SK-MEL-5 (cell line): Measurements from ENCODE around the gene CNGB1. TPM values are rescaled to one million over a fixed set of nuclear protein-coding genes. Genes with fewer than 3 reads are reported as not detected.
"Not testable (repeated sequence)": the region's sequence is repeated elsewhere in the genome, so short reads cannot be mapped to it uniquely, and the experiment has no call there.

Experiments
- DNase-seq: peaks from one replicate; pipeline ENCODE4 v3.0.0-alpha.2; 2016; ENCODE audit warnings: low read depth, low spot score
- in situ Hi-C: cut with HindIII; loops from 2 replicates; pipeline ENCODE4 v1.10.0; 2016; ENCODE audit warnings: low sequenced_read_pairs, high pct_unique_total_duplicates, low pct_unique_long_range_greater_than_20kb
- total RNA-seq: library from RNA; depleted of rRNA; stranded (reverse); fragments of >200 nt; shearing (Covaris generic); gene quantifications from 2 replicates; pipeline ENCODE4 v1.2.3, GENCODE V29; 2014

CNGB1 gene
- total RNA-seq, 1 experiment from 2014 or later, result not detected

DNA sequence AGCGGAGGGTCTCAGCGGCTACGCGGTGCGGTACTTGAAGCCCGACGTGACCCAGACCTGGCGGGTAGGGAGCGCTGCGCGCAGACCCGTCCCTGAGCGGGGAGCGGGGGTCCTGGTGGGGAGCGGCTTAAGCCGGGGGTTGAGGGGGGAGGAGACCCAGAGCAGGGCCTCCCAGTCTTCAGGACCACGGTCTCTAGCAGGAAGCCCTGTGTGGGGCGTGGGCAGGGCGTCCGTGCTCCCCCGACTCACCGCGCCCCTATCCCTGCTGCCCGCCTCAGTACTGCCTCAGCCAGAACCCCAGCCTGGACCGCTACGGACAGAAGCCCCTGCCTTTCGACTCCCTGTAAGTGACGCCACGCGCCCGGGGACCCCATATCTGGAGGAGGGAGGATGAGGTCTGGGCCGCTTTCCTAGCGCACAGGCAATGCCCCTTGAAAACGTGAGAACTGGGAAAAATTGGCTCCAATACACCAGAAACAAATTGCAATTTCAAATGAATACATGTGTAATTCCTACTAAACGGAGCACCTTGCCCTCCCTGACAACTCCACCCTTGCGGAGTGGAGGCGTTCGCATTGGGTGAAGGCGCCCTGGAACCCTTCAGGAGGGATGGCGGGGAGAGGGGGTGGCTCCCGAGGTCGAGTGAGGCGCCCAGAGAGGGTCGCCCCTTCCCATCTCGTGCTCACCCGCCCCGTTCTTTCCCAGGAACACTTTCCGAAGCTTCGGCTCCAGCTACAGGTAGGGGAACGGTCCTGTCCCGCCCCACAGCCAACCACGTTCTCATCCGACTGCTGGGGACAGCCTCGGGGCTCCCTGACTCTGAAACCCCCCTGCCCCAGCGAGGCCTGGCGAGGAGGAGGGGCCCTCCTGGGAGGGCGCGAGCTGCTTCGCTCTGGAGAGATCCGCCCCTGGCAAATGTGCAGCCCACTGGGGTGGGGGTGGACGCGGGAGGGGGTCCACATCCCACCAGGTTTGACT lies 14.6 kb upstream of the CNGB1 start:
- in situ Hi-C loops, result no loop called here
- DNase-seq, result no peak

DNA sequence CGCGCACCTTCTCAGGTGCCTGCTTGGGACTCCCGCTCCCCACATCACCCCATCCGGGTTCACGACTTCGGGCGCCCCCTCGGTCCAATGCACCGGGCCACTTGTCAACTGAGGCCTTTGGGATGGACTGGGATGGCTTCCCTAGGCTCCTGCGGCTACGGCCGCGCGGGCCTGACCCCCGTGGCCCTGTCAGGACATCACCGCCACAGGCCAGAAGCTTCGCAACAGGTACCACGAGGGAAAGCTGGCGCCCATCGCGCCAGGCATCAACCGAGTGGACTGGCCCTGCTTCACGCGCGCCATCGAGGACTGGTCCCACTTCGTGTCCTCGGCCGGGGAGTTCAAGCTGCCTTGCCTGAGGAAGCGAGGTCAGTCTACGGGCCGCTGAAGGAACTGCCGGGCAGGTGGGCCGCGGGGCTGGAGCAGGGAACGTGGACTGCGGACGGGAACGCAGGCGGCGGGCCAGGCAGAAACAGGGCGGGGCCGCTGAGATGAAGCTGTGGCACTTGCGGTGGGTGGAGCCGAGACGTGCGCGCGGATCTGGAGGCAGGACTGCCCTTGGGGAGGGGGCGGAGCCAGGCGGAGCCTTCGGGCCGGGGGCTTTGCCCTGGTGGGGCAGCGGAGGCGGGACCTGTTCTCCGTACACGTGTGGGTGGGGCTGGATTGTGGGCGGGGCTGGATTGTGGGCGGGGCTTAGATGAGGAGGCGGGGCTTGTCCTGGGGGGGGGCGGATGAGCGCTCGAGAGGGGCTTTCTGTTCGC lies 13.7 kb upstream of the CNGB1 start:
- no peak for DNase-seq
- in situ Hi-C loops, result no loop called here

DNA sequence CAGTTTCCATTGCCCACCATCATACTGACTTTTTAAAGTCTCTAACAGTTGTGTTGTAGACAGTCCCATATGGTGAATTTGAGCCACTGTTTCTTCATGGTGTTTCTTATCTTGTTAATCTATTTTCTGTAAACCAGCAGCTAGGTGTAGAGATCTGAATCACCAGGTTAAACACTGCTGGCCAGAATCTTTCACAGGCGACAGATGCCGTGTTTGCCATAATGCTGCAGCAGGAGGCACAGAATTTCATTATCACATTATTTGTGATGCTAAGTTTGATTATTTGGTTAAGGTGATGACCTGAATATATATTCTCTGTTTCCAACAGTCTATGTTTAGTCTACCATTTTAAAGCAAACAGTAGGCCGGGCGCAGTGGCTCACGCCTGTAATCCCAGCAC lies 11.5 kb upstream of the CNGB1 start:
- DNase-seq, result no peak
- in situ Hi-C loops, result no loop called here

DNA sequence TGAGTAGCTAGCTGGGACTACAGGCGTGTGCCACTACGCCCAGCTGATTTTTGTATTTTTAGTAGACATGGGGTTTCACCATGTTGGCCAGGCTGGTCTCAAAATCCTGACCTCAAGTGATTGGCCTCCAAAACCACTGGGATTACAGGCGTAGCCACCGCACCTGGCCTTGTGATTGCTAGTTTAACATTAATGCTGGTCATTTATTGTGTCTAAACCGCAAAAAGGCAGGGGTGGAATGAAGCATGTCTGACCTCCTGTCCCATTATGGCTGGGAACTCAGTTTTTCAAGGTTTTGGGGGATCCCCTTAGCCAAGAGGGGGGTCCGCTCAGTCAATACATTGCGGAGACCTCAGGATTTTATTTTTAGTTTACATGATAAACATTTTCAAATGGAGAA lies 10.7 kb upstream of the CNGB1 start:
- in situ Hi-C loops, result no loop called here
- no peak for DNase-seq

DNA sequence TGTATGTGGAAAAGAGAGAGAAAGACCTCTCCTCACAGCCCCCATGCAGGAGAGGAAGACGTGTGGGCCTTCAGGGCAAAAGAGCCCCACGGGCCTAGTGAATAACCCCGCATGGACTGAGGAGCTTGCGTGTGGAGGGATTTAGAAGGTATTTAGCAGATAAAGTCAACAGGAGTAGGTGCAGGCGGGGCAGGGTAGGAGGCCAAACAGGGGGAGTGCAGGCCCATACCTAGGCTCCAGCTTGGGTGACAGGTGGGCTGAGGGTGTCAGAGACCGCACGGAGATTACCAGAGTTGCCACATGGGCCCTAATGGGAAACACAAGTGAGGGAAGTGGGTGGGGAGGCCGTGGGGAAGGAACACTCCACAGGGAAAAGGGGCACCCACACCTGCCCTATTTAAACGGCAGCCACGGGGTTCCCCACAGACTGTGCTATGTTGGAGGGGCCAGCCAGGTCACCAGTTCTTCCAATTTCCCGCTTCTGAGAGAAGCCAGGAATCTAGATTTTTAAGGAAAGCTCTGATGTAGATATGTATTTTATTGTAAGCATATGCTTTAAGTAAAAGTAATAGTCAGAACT lies 8.2 kb upstream of the CNGB1 start:
- no peak for DNase-seq
- in situ Hi-C loops, result no loop called here

DNA sequence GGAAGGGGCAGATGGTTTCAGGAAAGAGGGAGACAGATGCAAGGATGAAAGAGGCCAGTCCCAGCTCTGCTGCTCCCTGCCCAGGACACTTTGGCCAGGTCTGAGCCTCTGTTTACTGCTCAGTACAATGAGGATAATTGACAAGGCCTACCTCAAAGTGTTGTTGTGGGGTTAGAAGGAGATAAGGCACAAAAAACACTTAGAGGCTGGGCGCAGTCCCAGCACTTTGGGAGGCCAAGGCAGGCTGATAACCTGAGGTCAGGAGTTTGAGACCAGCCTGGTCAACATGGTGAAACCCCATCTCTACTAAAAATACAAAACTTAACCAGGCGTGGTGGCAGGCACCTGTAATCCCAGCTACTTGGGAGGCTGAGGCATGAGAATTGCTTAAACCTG lies 7.1 kb upstream of the CNGB1 start:
- in situ Hi-C loops, DNase-seq: not testable (repeated sequence)

DNA sequence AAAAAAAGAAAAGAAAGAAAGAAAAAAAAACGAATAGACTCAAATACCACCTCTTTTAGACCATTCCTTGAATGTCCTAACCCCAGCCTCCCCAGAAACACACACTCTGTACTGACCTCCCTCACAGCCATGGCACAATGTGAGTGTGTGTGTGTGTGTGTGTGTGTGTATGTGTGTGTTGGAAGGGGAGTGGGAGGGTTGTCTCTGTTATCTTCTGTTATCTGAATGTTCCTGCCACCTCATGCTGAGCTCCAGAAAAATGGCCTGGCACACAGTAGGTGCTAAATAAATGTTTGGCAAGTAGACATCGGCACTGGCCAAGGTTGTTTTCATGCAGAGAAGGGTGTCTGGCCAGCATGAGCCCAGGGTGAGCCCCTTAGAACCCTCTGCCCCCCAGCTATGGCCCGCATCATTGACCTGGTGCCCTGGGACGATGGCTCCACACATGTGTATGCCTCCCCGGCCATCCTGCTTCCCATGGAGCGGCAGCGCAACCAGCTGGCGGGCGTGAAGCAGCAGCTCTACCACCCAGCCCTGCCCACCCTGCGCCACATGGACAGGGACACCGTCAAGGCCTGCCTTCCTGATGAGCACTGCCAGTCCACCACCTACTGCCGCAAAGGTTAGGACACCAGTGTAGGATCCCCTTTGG lies 6.6 kb upstream of the CNGB1 start:
- in situ Hi-C loops, result no loop called here
- DNase-seq, result peak; percentile 26

DNA sequence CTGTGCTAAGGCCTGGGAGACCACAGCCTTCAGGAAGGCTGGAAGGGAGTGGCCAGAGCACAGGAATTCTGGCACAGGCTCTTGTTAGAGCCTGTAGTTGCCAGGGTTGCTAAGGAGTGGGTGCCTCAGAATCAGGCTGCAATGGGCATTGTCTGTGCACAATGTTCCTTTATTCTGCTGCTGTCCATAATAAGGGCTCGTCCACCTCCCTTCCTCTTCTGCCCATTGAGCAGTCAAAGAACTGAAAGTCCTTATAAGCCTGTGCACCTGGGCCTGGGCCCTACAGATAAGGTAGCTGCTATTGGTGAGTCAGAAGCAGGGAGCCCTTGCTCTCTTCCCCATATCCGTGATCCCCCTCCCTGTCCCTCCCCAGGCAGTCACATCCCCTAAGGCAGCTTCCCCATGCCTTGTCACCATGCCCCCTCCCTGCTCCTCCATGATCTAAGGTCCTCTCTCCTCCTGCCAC lies 5.4 kb upstream of the CNGB1 start:
- DNase-seq, result peak; percentile 51
- in situ Hi-C loops, result no loop called here

DNA sequence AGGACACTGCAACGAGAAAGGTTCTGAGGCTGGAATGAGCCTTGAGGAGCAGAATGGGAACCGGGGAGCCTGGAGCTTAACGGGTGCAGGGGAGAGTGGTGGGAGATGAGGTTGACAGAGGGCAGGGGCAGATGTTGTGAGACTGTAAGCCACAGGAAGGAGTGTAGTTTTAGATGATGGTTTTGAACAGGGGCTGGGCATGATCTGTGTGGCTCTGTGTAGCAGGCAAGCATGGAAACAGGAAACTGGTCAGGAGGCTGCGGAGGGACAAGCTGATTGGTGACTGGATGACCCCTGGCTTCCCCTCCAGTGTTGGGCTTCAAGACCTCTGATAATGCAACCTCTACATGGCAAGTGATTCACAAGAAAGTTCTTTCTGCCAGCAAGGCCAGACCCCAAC lies 1.4 kb upstream of the CNGB1 start:
- no peak for DNase-seq
- in situ Hi-C loops, result no loop called here

DNA sequence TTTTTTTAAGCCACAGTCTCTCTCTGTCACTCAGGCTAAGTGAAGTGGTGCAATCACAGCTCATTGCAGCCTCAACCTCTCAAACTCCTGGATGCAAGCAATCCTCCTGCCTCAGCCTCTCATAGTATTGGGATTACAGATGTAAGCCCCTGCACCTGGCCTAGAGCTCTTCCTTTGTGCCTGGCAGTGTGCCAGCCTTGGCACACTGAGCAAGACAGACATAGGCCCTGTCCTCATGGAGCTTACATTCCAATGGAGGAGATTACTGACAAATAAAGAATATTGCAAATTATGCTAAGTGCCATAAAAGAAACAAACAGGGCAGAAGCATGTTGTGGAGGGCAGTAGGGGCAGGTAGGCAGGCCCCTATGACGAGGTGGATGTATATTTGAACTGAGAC lies 920 bp upstream of the CNGB1 start:
- in situ Hi-C loops, result no loop called here
- DNase-seq, result no peak

DNA sequence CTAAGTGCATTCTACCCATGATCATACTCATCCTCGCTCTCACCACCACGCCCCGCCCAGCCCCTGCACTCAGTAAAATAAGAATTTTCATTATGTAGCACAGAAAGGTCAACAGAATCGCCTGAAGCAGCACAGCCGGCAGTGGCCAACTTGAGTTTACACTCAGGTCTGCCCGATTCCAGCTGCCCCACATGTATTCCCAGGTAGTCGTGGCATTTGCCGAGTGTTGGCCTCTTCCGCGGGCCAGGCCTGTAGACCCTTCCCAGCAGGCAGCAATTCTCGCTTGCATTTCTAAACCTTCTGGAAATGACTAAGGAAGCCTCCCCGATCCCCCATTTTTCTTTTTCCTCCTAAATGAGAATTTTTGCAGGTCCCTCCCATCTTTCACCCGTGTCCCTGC lies 609 bp downstream of the CNGB1 start:
- in situ Hi-C loops, result no loop called here
- DNase-seq, result no peak

DNA sequence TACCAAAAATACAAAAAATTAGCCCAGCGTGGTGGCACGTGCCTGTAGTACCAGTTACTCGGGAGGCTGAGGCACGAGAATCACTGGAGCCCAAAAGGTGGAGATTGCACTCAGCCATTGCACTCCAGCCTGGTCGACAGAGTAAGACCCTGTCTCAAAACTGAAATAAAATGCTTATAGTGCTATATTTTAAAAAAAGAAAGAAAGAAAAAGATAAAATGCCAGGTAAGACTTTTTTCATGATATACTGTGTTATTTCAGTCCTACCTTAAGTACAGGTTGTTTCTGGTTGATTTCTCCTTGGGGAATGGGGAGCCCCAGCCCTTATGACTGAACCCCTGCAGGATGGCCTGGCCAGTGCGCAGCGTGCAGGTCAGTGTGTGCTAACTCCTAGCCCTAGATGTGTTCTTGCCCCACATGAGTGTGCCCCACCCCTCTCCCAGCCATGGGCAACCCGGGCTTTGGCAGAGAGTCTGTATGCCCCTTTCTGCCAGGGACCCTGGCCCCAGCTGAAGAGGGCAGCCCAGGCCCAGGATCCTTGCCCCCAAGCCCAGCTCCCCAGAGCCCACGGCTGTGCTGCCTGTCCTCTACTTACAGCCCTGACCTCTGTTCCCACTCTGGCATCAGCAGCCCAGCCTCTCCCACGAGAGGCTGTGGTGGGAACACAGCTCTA lies 1.3 kb downstream of the CNGB1 start:
- in situ Hi-C loops, result no loop called here
- no peak for DNase-seq

DNA sequence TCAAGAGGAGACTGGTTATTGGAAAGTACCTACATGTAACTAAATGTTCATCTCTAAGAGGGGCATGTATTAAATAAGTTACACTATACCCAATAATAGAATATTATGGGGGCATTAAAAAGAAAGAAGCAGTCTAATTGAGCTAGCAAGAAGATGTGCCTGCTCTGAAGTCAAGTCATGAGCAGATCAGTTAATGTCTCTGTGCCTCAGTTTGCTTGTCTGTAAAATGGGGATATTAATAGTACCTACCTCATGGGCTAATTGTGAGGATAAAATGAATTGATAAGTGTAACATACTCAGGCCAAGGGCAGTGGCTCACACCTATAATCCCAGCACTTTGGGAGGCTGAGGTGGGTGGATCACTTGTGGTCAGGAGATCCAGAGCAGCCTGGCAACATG lies 3.0 kb downstream of the CNGB1 start:
- in situ Hi-C loops, result no loop called here
- no peak for DNase-seq

DNA sequence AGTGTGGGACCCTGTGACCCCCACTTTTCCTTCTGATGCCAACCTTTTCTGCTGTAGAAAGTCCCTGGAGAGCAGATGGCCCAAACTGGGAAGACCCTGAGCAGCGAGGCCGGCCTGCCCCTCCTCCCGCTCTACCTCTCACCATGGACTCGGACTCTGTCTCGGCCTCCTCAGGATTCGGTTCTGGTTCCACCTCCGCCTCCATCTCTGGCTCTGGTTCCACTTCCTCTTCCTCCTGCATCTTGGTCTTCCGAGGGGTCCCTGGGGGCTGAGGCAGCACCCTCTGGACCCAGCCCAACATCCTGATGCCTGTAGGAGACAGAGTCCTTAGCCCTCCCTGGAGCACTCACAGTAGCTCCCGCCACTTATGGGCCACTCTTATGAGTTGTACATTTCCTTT lies 3.9 kb downstream of the CNGB1 start:
- no peak for DNase-seq
- in situ Hi-C loops, result no loop called here

DNA sequence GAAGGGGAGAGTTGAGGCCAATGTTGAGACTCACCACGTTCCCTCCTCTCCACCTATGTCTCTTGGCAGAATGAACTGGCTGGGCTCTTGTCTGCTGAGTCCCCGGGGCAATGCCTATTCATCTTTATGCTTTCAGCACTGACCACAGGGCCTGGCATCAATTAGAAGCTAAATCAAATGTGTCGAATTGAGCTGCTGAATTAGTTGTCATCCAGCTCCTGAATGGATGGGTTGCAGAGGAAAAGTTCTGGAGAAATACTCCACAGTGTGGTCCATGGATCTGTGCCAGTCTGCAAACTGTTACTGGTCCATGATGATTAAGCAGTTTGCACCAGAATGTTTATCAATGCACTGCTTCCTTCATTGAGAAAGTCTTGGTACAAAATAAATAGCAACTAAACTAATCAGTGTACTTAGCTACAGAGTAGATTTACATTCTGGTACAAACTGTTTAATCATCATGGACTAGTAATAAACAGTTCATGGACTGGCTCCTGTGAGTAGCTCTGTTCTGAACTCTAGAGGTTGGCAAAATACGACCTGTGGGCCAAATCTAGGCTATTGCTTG lies 4.6 kb downstream of the CNGB1 start:
- no peak for DNase-seq
- in situ Hi-C loops, result no loop called here

DNA sequence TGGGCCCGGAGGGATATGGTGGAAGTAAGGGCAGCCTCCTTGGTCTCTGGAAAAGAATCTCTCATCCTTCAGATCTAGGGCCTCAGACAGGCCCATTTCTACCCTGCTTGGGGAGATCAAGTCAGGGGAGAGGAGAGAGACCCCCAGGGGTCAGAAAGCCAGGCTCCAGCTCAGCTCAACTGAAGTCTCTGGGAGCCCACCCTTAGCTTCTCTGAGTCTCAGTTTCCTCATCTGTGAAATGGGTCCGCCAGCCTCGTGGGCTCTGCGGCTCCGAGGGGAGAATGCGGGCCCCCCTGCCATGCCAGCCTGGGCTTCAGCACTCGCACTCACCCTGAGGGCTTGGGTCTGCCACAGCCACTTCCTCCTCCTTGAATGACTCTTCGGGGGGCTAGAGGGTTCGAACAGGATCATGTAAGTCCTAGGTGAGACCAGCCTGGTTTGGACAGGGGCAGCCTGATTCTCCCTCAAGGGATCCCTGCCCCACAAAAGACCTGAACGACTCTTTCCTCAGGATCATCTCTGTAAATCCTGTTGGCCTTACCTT lies 6.7 kb downstream of the CNGB1 start:
- in situ Hi-C loops, result no loop called here
- no peak for DNase-seq

DNA sequence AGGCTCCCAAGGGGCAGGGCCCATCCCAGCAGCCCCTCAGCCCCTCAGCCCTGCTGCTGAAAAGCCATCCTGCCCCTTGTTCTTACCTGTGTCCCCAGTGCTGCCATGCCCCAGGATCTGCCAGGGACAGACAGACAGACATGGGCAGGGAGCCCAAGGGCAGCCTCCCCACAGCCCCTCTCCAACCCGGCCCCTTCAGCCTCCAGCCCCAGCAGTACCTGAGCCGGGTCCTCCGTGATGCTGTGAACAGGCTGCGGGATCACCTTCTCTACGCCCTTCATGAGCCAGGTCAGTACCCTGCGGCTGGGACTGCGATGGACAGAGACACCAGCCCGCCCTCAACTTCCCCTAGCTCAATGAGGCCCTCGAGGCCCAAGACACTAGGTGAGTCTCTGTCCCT lies 8.2 kb downstream of the CNGB1 start:
- in situ Hi-C loops, result no loop called here
- no peak for DNase-seq
